HepG2 (cell line): ENCODE results near the gene SAE1. TPM values are rescaled to one million over a fixed set of nuclear protein-coding genes. Genes with fewer than 3 reads are reported as not detected.

Experiments
- ETV5 ChIP-seq: IDR thresholded peaks from 2 replicates; pipeline ENCODE4 v1.6.1; 2018; ENCODE audit warnings: missing biosample characterization, missing genetic modification reagents, inconsistent platforms, borderline replicate concordance
- MTA1 ChIP-seq: sonication (generic); formaldehyde crosslinking; IDR thresholded peaks from 2 replicates; pipeline ENCODE4 v1.4.0; 2020; ENCODE audit warnings: missing genetic modification reagents, mild to moderate bottlenecking, borderline replicate concordance
- NCOA5 ChIP-seq: sonication (generic); formaldehyde crosslinking; IDR thresholded peaks from 2 replicates; pipeline ENCODE4 v1.4.0; 2020; ENCODE audit warnings: missing genetic modification reagents
- NFYC ChIP-seq: IDR thresholded peaks from 2 replicates; pipeline ENCODE4 v1.6.1; 2016; ENCODE audit warnings: missing genetic modification reagents, missing compliant biosample characterization
- POGZ ChIP-seq: sonication (generic); formaldehyde crosslinking; IDR thresholded peaks from 2 replicates; pipeline ENCODE4 v1.4.0; 2020; ENCODE audit warnings: mild to moderate bottlenecking, missing genetic modification reagents
- RELA ChIP-seq: sonication (generic); formaldehyde crosslinking; IDR thresholded peaks from 2 replicates; pipeline ENCODE4 v1.4.0; 2020; ENCODE audit warnings: missing genetic modification reagents
- RFXAP ChIP-seq: sonication (generic); formaldehyde crosslinking; IDR thresholded peaks from 2 replicates; pipeline ENCODE4 v1.4.0; 2020; ENCODE audit warnings: missing genetic modification reagents, borderline replicate concordance
- SATB2 ChIP-seq: sonication (generic); formaldehyde crosslinking; IDR thresholded peaks from 2 replicates; pipeline ENCODE4 v1.5.0; 2020; ENCODE audit warnings: missing genetic modification reagents
- SCMH1 ChIP-seq: sonication (generic); formaldehyde crosslinking; IDR thresholded peaks from 2 replicates; pipeline ENCODE4 v1.9.0; 2021; ENCODE audit warnings: missing genetic modification reagents, mild to moderate bottlenecking, borderline replicate concordance
- SPEN ChIP-seq: sonication (generic); formaldehyde crosslinking; IDR thresholded peaks from 2 replicates; pipeline ENCODE4 v1.5.1; 2020; ENCODE audit warnings: low read depth, mild to moderate bottlenecking, missing genetic modification reagents
- ZNF3 ChIP-seq: IDR thresholded peaks from 2 replicates; pipeline ENCODE4 v1.7.0; 2017; ENCODE audit warnings: inconsistent platforms
- ZNF33A ChIP-seq: sonication (generic); formaldehyde crosslinking; IDR thresholded peaks from 2 replicates; pipeline ENCODE4 v1.5.1; 2020; ENCODE audit warnings: missing genetic modification reagents, mild to moderate bottlenecking, moderate library complexity, borderline replicate concordance
- ZNF451 ChIP-seq: sonication (generic); formaldehyde crosslinking; IDR thresholded peaks from 2 replicates; pipeline ENCODE4 v1.5.0; 2020; ENCODE audit warnings: mild to moderate bottlenecking, missing genetic modification reagents
- ZNF556 ChIP-seq: sonication (generic); formaldehyde crosslinking; IDR thresholded peaks from 2 replicates; pipeline ENCODE4 v1.4.0; 2020; ENCODE audit warnings: mild to moderate bottlenecking, missing genetic modification reagents, borderline replicate concordance
- ZNF557 ChIP-seq: sonication (generic); formaldehyde crosslinking; IDR thresholded peaks from 2 replicates; pipeline ENCODE4 v1.4.0; 2020; ENCODE audit warnings: missing genetic modification reagents
- ZNF616 ChIP-seq: sonication (generic); formaldehyde crosslinking; IDR thresholded peaks from 2 replicates; pipeline ENCODE4 v1.5.0; 2020; ENCODE audit warnings: low read depth, mild to moderate bottlenecking, missing genetic modification reagents
- ZNF644 ChIP-seq: IDR thresholded peaks from 2 replicates; pipeline ENCODE4 v1.6.1; 2016; ENCODE audit warnings: low read depth
- ZNF749 ChIP-seq: sonication (generic); formaldehyde crosslinking; IDR thresholded peaks from 2 replicates; pipeline ENCODE4 v1.8.0; 2022; ENCODE audit warnings: mild to moderate bottlenecking, missing genetic modification reagents, moderate library complexity, borderline replicate concordance
- ZNF761 ChIP-seq: sonication (generic); formaldehyde crosslinking; conservative IDR thresholded peaks from 2 replicates; pipeline ENCODE4 v1.4.0; 2020; ENCODE audit warnings: mild to moderate bottlenecking, missing genetic modification reagents
- ZNF83 ChIP-seq: sonication (generic); formaldehyde crosslinking; IDR thresholded peaks from 2 replicates; pipeline ENCODE4 v1.4.0; 2020; ENCODE audit warnings: missing genetic modification reagents, mild to moderate bottlenecking, borderline replicate concordance
- ZNF891 ChIP-seq: sonication (generic); formaldehyde crosslinking; IDR thresholded peaks from 2 replicates; pipeline ENCODE4 v1.5.0; 2020; ENCODE audit warnings: mild to moderate bottlenecking, missing genetic modification reagents
- polyA plus RNA-seq, 8 experiments: library from polyadenylated mRNA; depleted of rRNA in 3 of 8; stranded (reverse) in 7 of 8; unstranded in 1 of 8; fragments of >200 nt; fragmentation: Illumina TruSeq in 4 of 8; extraction: Trizol in 4 of 8; gene quantifications; 2 replicates each; pipeline versions ENCODE4 v1.2.1 to v1.2.3, GENCODE V29; 2011 to 2016; ENCODE audit warnings: low read depth in 4 of 8, missing spikeins in 1 of 8, mixed read lengths in 1 of 8; ENCODE audit not compliant: insufficient read depth in 1 of 8
- total RNA-seq, 5 experiments: library from RNA; depleted of rRNA; stranded (reverse); fragments of >200 nt; fragmentation: Illumina TruSeq; extraction: Trizol; gene quantifications; 2 replicates each; pipeline ENCODE4 v1.2.3, GENCODE V29; 2016; ENCODE audit warnings: low read depth in 1 of 5
- TF ChIP-seq, protein P1 (sequence below): sonication (generic); formaldehyde crosslinking; IDR thresholded peaks from 2 replicates; pipeline ENCODE4 v1.4.0; 2020; ENCODE audit warnings: missing genetic modification reagents
- TF ChIP-seq, protein P2 (sequence below): sonication (generic); formaldehyde crosslinking; IDR thresholded peaks from 2 replicates; pipeline ENCODE4 v1.5.0; 2020; ENCODE audit warnings: mild to moderate bottlenecking, missing genetic modification reagents

Gene SAE1
- total and polyA plus RNA-seq, 2 of the 13 experiments (the other 11 are each of a cell fraction or from before 2014, with no cell fraction given), result 87.6 to 197 TPM

GRCh38 chr19:47226426-47227351 is 96.1 kb downstream of the SAE1 start (continued):
- TF ChIP-seq MTA1 (CRISPR knock-in tag) (no peak), ZNF557 (no peak), ZNF33A (CRISPR knock-in tag) (no peak), NCOA5 (peak; percentile 84; the same call in 1 of the 2 replicates), ZNF83 (no peak), ZNF556 (CRISPR knock-in tag) (no peak), RFXAP (CRISPR knock-in tag) (no peak), ZNF761 (CRISPR knock-in tag) (peak; percentile 61; the same call in 1 of the 2 replicates), SPEN (CRISPR knock-in tag) (peak; percentile 42), ZNF451 (CRISPR knock-in tag) (0 out of 2 replicates have a peak, but pooled peaks have one; percentile 11), SATB2 (CRISPR knock-in tag) (0 out of 2 replicates have a peak, but pooled peaks have one; percentile 15), NFYC (CRISPR knock-in tag) (peak; percentile 30), ZNF749 (CRISPR knock-in tag) (no peak), ZNF616 (CRISPR knock-in tag) (no peak), ZNF891 (CRISPR knock-in tag) (no peak), ETV5 (CRISPR knock-in tag) (peak; percentile 92), RELA (CRISPR knock-in tag) (no peak), ZNF3 (no peak), POGZ (0 out of 2 replicates have a peak, but pooled peaks have one; percentile 13), SCMH1 (no peak), ZNF644 (CRISPR knock-in tag) (no peak)
- TF ChIP-seq, protein P1, sequence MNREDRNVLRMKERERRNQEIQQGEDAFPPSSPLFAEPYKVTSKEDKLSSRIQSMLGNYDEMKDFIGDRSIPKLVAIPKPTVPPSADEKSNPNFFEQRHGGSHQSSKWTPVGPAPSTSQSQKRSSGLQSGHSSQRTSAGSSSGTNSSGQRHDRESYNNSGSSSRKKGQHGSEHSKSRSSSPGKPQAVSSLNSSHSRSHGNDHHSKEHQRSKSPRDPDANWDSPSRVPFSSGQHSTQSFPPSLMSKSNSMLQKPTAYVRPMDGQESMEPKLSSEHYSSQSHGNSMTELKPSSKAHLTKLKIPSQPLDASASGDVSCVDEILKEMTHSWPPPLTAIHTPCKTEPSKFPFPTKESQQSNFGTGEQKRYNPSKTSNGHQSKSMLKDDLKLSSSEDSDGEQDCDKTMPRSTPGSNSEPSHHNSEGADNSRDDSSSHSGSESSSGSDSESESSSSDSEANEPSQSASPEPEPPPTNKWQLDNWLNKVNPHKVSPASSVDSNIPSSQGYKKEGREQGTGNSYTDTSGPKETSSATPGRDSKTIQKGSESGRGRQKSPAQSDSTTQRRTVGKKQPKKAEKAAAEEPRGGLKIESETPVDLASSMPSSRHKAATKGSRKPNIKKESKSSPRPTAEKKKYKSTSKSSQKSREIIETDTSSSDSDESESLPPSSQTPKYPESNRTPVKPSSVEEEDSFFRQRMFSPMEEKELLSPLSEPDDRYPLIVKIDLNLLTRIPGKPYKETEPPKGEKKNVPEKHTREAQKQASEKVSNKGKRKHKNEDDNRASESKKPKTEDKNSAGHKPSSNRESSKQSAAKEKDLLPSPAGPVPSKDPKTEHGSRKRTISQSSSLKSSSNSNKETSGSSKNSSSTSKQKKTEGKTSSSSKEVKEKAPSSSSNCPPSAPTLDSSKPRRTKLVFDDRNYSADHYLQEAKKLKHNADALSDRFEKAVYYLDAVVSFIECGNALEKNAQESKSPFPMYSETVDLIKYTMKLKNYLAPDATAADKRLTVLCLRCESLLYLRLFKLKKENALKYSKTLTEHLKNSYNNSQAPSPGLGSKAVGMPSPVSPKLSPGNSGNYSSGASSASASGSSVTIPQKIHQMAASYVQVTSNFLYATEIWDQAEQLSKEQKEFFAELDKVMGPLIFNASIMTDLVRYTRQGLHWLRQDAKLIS (CRISPR knock-in tag), result no peak
- TF ChIP-seq, protein P2, sequence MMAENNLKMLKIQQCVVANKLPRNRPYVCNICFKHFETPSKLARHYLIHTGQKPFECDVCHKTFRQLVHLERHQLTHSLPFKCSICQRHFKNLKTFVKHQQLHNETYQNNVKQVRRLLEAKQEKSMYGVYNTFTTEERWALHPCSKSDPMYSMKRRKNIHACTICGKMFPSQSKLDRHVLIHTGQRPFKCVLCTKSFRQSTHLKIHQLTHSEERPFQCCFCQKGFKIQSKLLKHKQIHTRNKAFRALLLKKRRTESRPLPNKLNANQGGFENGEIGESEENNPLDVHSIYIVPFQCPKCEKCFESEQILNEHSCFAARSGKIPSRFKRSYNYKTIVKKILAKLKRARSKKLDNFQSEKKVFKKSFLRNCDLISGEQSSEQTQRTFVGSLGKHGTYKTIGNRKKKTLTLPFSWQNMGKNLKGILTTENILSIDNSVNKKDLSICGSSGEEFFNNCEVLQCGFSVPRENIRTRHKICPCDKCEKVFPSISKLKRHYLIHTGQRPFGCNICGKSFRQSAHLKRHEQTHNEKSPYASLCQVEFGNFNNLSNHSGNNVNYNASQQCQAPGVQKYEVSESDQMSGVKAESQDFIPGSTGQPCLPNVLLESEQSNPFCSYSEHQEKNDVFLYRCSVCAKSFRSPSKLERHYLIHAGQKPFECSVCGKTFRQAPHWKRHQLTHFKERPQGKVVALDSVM (CRISPR knock-in tag), result no peak
